Ovary (tissue), 9 donors: ENCODE data around the gene SLC25A41. TPM values are rescaled to one million over a fixed set of nuclear protein-coding genes. Genes with fewer than 3 reads are reported as not detected.
A peak's percentile ranks its signal among the peaks of the same experiment; 100 is the strongest.

Experiments used
- DNase-seq, 5 donors: peaks; one replicate each; pipeline ENCODE4 v3.0.0-alpha.2; 2019 to 2020
- H3K27ac ChIP-seq, 2 donors: fragments of 200-600 bp; one replicate each; pipeline versions ENCODE4 v1.5.1 to v1.8.0; 2019 to 2022
- H3K27me3 ChIP-seq: fragments of 200-600 bp; one replicate; pipeline ENCODE4 v1.8.0; 2022
- H3K36me3 ChIP-seq: fragments of 200-600 bp; sonication (generic); one replicate; pipeline ENCODE4 v1.5.1; 2019
- H3K4me1 ChIP-seq: one replicate; pipeline ENCODE4 v1.8.1; 2013; ENCODE audit warnings: mild to moderate bottlenecking, moderate library complexity; ENCODE audit not compliant: insufficient read depth
- H3K4me3 ChIP-seq: fragments of 200-600 bp; sonication (generic); one replicate; pipeline ENCODE4 v1.5.1; 2017
- H3K9me3 ChIP-seq, 2 donors: fragments of 200-600 bp in 1 of 2; sonication (generic) in 1 of 2; one replicate each; pipeline versions ENCODE4 v1.5.1 to v1.8.1; 2013 to 2019; ENCODE audit warnings: mild to moderate bottlenecking in 1 of 2, moderate library complexity in 1 of 2
- EP300 ChIP-seq: sonication (generic); formaldehyde crosslinking; IDR thresholded peaks from one replicate; pipeline ENCODE4 v1.6.1; 2017; ENCODE audit warnings: antibody characterized with exemption
- POLR2A ChIP-seq: fragments of 450-650 bp; IDR thresholded peaks from one replicate; pipeline ENCODE4 v1.6.1; 2017; ENCODE audit warnings: antibody characterized with exemption, mild to moderate bottlenecking, moderate library complexity
- WGBS, 3 donors: extraction: QIAGEN DNeasy Blood & Tissue Kit in 1 of 3; methylation state at CpG; one replicate each; pipeline versions ENCODE4 v1.1.5 to v1.1.7; 2013 to 2017; 5-methylcytosine and 5-hydroxymethylcytosine counted together
- intact Hi-C, 4 donors: fragments of 100-400 bp; cut with DNase I; formaldehyde crosslinking; loops; one replicate each; pipeline versions ENCODE4 v1.11.0 to v1.15.1; 2022 to 2023
- polyA plus RNA-seq, 2 donors: library from polyadenylated mRNA; stranded (reverse); fragments of 200-250 nt in 1 of 2; fragments of 350-450 nt in 1 of 2; fragmentation: Illumina TruSeq in 1 of 2; extraction: RNeasy Lipid Tissue Mini Kit (QIAGEN cat#74804) in 1 of 2; gene quantifications; one replicate each; pipeline ENCODE4 v1.2.3, GENCODE V29; 2013 to 2014
- total RNA-seq, 7 donors: library from RNA; depleted of rRNA in 2 of 7; stranded (reverse); fragments of >200 nt in 2 of 7; fragmentation: NEBNext Ultra II Directional in 3 of 7; extraction: Animal tissue kit (Norgen Biotek cat#: 25700) in 3 of 7; gene quantifications; one replicate each; pipeline versions ENCODE4 v1.1.0 to v1.2.4, GENCODE V29; 2016 to 2023
- TF ChIP-seq, protein P1 (sequence below), 3 donors: fragments of 450-650 bp in 2 of 3; fragments of 200-600 bp in 1 of 3; IDR thresholded peaks; one replicate each; pipeline versions ENCODE4 v1.5.1 to v1.8.0; 2016 to 2022; ENCODE audit warnings: antibody characterized with exemption in 3 of 3, mild to moderate bottlenecking in 1 of 3
- donor health status: DM: no; HTN: no; CAD: no; lungs with moderate emphysema.
- donor health status: DM: no; HTN: no; CAD: no.
- donor health status: Bipolar disorder and iron deficiency.
- donor health status: DM: yes; HTN: yes; CAD: no.
- donor health status: DM: no; HTN: no; CAD: no.
- donor health status: DM: yes; HTN: yes; CAD: no.

The SLC25A41 gene
- total and polyA plus RNA-seq, 9 donors = 0.20 to 0.52 (median 0.40) TPM; not detected in 5

- WGBS, 3 donors = 17 to 24% (median 23%) methylated on average over 12 to 16 of the region's 16 CpGs
Observed at GRCh38 chr19:6458695-6459261, 25.2 kb upstream of the SLC25A41 start.

GRCh38 chr19:6457958-6458694 lies 24.6 kb upstream of the SLC25A41 start:
- intact Hi-C loops = no loop called here
- H3K9me3 ChIP-seq = peaks cover 0 to 10% of the 10 kb centered on the region in 2 donors
- peak overlapping the region; percentile 76 for H3K4me3 ChIP-seq
- no peaks in the 10 kb centered on the region for H3K27me3 ChIP-seq
- TF ChIP-seq, protein P1, sequence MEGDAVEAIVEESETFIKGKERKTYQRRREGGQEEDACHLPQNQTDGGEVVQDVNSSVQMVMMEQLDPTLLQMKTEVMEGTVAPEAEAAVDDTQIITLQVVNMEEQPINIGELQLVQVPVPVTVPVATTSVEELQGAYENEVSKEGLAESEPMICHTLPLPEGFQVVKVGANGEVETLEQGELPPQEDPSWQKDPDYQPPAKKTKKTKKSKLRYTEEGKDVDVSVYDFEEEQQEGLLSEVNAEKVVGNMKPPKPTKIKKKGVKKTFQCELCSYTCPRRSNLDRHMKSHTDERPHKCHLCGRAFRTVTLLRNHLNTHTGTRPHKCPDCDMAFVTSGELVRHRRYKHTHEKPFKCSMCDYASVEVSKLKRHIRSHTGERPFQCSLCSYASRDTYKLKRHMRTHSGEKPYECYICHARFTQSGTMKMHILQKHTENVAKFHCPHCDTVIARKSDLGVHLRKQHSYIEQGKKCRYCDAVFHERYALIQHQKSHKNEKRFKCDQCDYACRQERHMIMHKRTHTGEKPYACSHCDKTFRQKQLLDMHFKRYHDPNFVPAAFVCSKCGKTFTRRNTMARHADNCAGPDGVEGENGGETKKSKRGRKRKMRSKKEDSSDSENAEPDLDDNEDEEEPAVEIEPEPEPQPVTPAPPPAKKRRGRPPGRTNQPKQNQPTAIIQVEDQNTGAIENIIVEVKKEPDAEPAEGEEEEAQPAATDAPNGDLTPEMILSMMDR (IDR thresholded peaks at IDR 0.05) = no peak
- TF ChIP-seq EP300 (no peak), POLR2A (no peak)
- H3K4me1 ChIP-seq = peaks cover 10% of the 10 kb centered on the region
- WGBS, 3 donors = 69 to 73% (median 69%) methylated on average over 17 of the region's 17 CpGs
- H3K36me3 ChIP-seq = no peaks in the 10 kb centered on the region
- H3K27ac ChIP-seq = no peak overlapping the region
- peak in 4 of 5 donors; percentile 12 to 52 (median 30) for DNase-seq

More at GRCh38 chr19:6458695-6459261, 25.2 kb upstream of the SLC25A41 start:
- DNase-seq = peak in 3 of 5 donors; percentile 13 to 52 (median 41)
- Histone ChIP-seq H3K36me3 (no peaks in the 10 kb centered on the region), H3K27ac (peak overlapping the region; percentile 28 to 75), H3K4me1 (peaks cover 10% of the 10 kb centered on the region), H3K9me3 (peaks cover 0 to 9% of the 10 kb centered on the region in 2 donors), H3K4me3 (peak overlapping the region; percentile 76), H3K27me3 (no peaks in the 10 kb centered on the region)
- TF ChIP-seq EP300 = no peak
- TF ChIP-seq, protein P1 (IDR thresholded peaks at IDR 0.05) = no peak
- no peak for TF ChIP-seq POLR2A
- intact Hi-C loops = no loop called here

DNA sequence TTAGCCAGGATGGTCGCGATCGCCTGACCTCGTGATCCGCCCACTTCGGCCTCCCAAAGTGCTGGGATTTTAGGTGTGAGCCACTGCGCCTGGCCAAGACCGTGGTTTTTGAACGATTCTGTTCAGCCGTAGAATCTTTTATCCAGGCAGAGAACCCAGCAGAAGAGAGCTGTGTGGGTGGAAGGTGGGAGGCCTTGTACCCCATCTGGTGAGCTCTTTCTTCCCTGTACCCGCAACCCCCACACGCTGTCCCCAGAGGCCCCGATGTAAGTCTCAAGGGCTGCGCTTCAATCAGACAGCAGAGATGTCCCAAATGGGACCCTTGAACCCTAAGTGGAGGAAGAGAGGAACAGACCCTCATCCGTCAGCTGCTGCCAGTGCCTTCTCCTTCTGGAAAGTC lies 22.4 kb upstream of the SLC25A41 start:
- no peak for DNase-seq
- Histone ChIP-seq H3K27ac (no peak overlapping the region), H3K4me1 (peaks cover 10% of the 10 kb centered on the region), H3K27me3 (no peaks in the 10 kb centered on the region), H3K9me3 (peaks cover 0 to 10% of the 10 kb centered on the region in 2 donors), H3K4me3 (no peak overlapping the region), H3K36me3 (no peaks in the 10 kb centered on the region)
- 92 to 99% (median 97%) methylated on average over 15 of the region's 15 CpGs for WGBS, 3 donors
- TF ChIP-seq, protein P1 (IDR thresholded peaks at IDR 0.05) = no peak
- no peak for TF ChIP-seq EP300
- TF ChIP-seq POLR2A = no peak
- intact Hi-C loops = no loop called here

GRCh38 chr19:6453951-6454565 lies 20.5 kb upstream of the SLC25A41 start:
- H3K4me3 ChIP-seq = no peak overlapping the region
- DNase-seq = no peak
- TF ChIP-seq EP300 = no peak
- TF ChIP-seq, protein P1 (IDR thresholded peaks at IDR 0.05) = no peak
- no peak for TF ChIP-seq POLR2A
- intact Hi-C loops = no loop called here
- no peaks in the 10 kb centered on the region for H3K36me3 ChIP-seq
- H3K9me3 ChIP-seq = peaks cover 0 to 10% of the 10 kb centered on the region in 2 donors
- peaks cover 9% of the 10 kb centered on the region for H3K4me1 ChIP-seq
- H3K27me3 ChIP-seq = no peaks in the 10 kb centered on the region
- WGBS, 3 donors = 96 to 99% (median 98%) methylated on average over 11 of the region's 11 CpGs
- H3K27ac ChIP-seq = no peak overlapping the region
